SU-DHL-6 (cell line): ENCODE measurements around the gene HLA-DQB1.

Experiments used
- H2AFZ ChIP-seq: fragments of 200-600 bp; sonication (generic); 2 replicates; pipeline ENCODE4 v1.6.1; 2014; ENCODE audit warnings: low read depth, mild to moderate bottlenecking, moderate library complexity, mixed read lengths, antibody characterized with exemption, low read length; ENCODE audit not compliant: severe bottlenecking
- H3F3A ChIP-seq: fragments of 200-600 bp; shearing (Covaris generic); 2 replicates; pipeline ENCODE4 v1.6.0; 2016; ENCODE audit warnings: antibody characterized with exemption, mild to moderate bottlenecking; ENCODE audit not compliant: insufficient read depth
- H3K27ac ChIP-seq: fragments of 200-600 bp; sonication (generic); 2 replicates; pipeline ENCODE4 v1.5.1; 2016; ENCODE audit warnings: low read depth, mild to moderate bottlenecking, low read length, moderate library complexity, mixed read lengths
- H3K27me3 ChIP-seq: fragments of 200-600 bp; sonication (generic), shearing (Covaris generic); 2 replicates; pipeline ENCODE4 v1.6.0; 2014; ENCODE audit warnings: mild to moderate bottlenecking, low read length
- H3K36me3 ChIP-seq: fragments of 200-600 bp; sonication (generic); 2 replicates; pipeline ENCODE4 v1.6.1; 2014; ENCODE audit warnings: mild to moderate bottlenecking, low read length, mixed read lengths
- H3K4me2 ChIP-seq: fragments of 300-600, 200-600 bp; shearing (Covaris generic), sonication (generic); 2 replicates; pipeline ENCODE4 v1.6.0; 2014; ENCODE audit warnings: low read length, low read depth, mild to moderate bottlenecking; ENCODE audit not compliant: poor library complexity, severe bottlenecking
- H3K4me3 ChIP-seq: fragments of 200-600 bp; sonication (generic); 2 replicates; pipeline ENCODE4 v1.5.1; 2014; ENCODE audit warnings: antibody characterized with exemption, low read length, mild to moderate bottlenecking, mixed read lengths; ENCODE audit not compliant: insufficient read depth, poor library complexity, severe bottlenecking
- H3K79me2 ChIP-seq: fragments of 200-600 bp; sonication (generic); 2 replicates; pipeline ENCODE4 v1.6.1; 2014; ENCODE audit warnings: mild to moderate bottlenecking, low read length, moderate library complexity; ENCODE audit not compliant: insufficient read depth
- H3K9ac ChIP-seq: fragments of 200-600 bp; sonication (generic); 2 replicates; pipeline ENCODE4 v1.7.0; 2014; ENCODE audit warnings: mild to moderate bottlenecking, low read length
- H3K9me2 ChIP-seq: fragments of 200-600 bp; sonication (generic); replicated peaks from 2 replicates; pipeline ENCODE4 v1.6.1; 2014; ENCODE audit warnings: low read length; ENCODE audit not compliant: insufficient read depth
- H3K9me3 ChIP-seq: fragments of 200-600 bp; sonication (generic); 2 replicates; pipeline ENCODE4 v1.6.1; 2014; ENCODE audit warnings: low read length, mixed read lengths; ENCODE audit not compliant: insufficient read depth
- H4K20me1 ChIP-seq: fragments of 200-600 bp; sonication (generic); 2 replicates; pipeline ENCODE4 v1.6.1; 2014; ENCODE audit warnings: low read depth, mild to moderate bottlenecking, antibody characterized with exemption, low read length, moderate library complexity, mixed read lengths
- EZH2phosphoT487 ChIP-seq: fragments of 200-600 bp; sonication (generic), shearing (Covaris generic); conservative IDR thresholded peaks from 2 replicates; pipeline ENCODE4 v1.6.1; 2018; ENCODE audit warnings: mild to moderate bottlenecking, antibody characterized with exemption, low read length, moderate library complexity, mixed read lengths
- TF ChIP-seq, protein P1 (sequence below): fragments of 200-600 bp; sonication (generic); IDR thresholded peaks from one replicate; pipeline ENCODE4 v1.5.1; 2017; ENCODE audit warnings: antibody characterized with exemption, mild to moderate bottlenecking, low read length, moderate library complexity; ENCODE audit not compliant: insufficient read depth, poor library complexity, severe bottlenecking

The HLA-DQB1 gene

GRCh38 chr6:32692019-32692418 is 25.6 kb upstream of the HLA-DQB1 start:
- Histone ChIP-seq H3K36me3 (no peaks in the 10 kb centered on the region), H4K20me1 (no peaks in the 10 kb centered on the region), H2AFZ (no peak overlapping the region), H3K4me3 (no peak overlapping the region), H3K27me3 (no peaks in the 10 kb centered on the region), H3K4me2 (peak overlapping the region; percentile 16), H3K27ac (peak overlapping the region; percentile 47), H3K9ac (no peak overlapping the region), H3F3A (peaks cover 38% of the 10 kb centered on the region), H3K9me3 (no peaks in the 10 kb centered on the region), H3K9me2 (no peaks in the 10 kb centered on the region), H3K79me2 (no peaks in the 10 kb centered on the region)
- TF ChIP-seq, protein P1, sequence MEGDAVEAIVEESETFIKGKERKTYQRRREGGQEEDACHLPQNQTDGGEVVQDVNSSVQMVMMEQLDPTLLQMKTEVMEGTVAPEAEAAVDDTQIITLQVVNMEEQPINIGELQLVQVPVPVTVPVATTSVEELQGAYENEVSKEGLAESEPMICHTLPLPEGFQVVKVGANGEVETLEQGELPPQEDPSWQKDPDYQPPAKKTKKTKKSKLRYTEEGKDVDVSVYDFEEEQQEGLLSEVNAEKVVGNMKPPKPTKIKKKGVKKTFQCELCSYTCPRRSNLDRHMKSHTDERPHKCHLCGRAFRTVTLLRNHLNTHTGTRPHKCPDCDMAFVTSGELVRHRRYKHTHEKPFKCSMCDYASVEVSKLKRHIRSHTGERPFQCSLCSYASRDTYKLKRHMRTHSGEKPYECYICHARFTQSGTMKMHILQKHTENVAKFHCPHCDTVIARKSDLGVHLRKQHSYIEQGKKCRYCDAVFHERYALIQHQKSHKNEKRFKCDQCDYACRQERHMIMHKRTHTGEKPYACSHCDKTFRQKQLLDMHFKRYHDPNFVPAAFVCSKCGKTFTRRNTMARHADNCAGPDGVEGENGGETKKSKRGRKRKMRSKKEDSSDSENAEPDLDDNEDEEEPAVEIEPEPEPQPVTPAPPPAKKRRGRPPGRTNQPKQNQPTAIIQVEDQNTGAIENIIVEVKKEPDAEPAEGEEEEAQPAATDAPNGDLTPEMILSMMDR: peak; percentile 95
- no peak for TF ChIP-seq EZH2phosphoT487

- Histone ChIP-seq H2AFZ (peak overlapping the region; percentile 31), H3K79me2 (no peaks in the 10 kb centered on the region), H3F3A (peaks cover 47% of the 10 kb centered on the region), H3K4me3 (no peak overlapping the region), H3K4me2 (peak overlapping the region; percentile 53), H4K20me1 (no peaks in the 10 kb centered on the region), H3K27me3 (no peaks in the 10 kb centered on the region), H3K9me2 (no peaks in the 10 kb centered on the region), H3K36me3 (no peaks in the 10 kb centered on the region), H3K9me3 (no peaks in the 10 kb centered on the region), H3K27ac (peak overlapping the region; percentile 69), H3K9ac (peak overlapping the region; percentile 21; the same call in 1 of the 2 replicates)
- TF ChIP-seq EZH2phosphoT487: no peak
- TF ChIP-seq, protein P1: no peak
Observed at GRCh38 chr6:32689531-32690501, 23.4 kb upstream of the HLA-DQB1 start.

DNA sequence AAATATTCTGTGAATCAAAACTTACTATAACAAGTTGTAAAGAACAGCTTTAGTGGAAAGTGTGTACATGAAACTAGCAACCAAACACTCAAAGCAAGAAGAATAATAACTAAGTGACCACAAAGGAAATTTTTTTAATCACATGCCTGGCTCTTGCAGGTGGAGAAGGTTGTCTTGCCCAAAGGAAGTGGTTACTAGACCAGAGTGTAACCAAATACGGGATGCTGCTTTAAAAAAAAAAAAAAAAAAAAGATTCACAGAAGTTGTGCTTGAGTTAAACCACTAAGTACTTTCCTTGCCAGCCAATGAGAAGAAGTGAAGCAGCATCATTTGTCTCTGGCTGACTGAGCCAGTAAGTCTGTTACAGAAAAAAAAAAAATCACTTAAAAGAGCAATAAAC is 19.1 kb upstream of the HLA-DQB1 start:
- TF ChIP-seq, protein P1: no peak
- no peak for TF ChIP-seq EZH2phosphoT487
- H3F3A ChIP-seq: peaks cover 39% of the 10 kb centered on the region
- no peaks in the 10 kb centered on the region for H3K36me3 ChIP-seq
- no peaks in the 10 kb centered on the region for H3K27me3 ChIP-seq
- no peaks in the 10 kb centered on the region for H4K20me1 ChIP-seq
- no peaks in the 10 kb centered on the region for H3K9me2 ChIP-seq
- no peak overlapping the region for H2AFZ ChIP-seq
- peak overlapping the region; percentile 24 for H3K9ac ChIP-seq
- H3K4me2 ChIP-seq: peak overlapping the region; percentile 58
- H3K9me3 ChIP-seq: peaks cover 7% of the 10 kb centered on the region; the same call in 1 of the 2 replicates
- peak overlapping the region; percentile 69 for H3K27ac ChIP-seq
- peak overlapping the region; percentile 33 for H3K4me3 ChIP-seq
- no peaks in the 10 kb centered on the region for H3K79me2 ChIP-seq
